ENCODE data around the gene BMP10.

BMP10 gene

GRCh38 chr2:68831686-68832232 is 39.4 kb downstream of the BMP10 start:
- Histone ChIP-seq H3K4me1 (ENCODE audit: insufficient read depth, low read length) (peaks cover 40% of the 10 kb centered on the region), H3K27me3 (ENCODE audit: control insufficient read depth in 1 of 2, insufficient read depth in 2 of 2, low read length in 2 of 2) (no peaks in the 10 kb centered on the region), H3K9ac (ENCODE audit: low read length) (no peak overlapping the region), H3K4me3 (ENCODE audit: low read depth in 1 of 2, low read length in 2 of 2) (no peak overlapping the region), H3K27ac (ENCODE audit: low read depth, low read length) (peak overlapping the region; percentile 25), H3K36me3 (ENCODE audit: insufficient read depth, low read length) (no peaks in the 10 kb centered on the region), H3K9me3 (ENCODE audit: low read length) (no peaks in the 10 kb centered on the region)

- Histone ChIP-seq H3K27me3 (ENCODE audit: control insufficient read depth in 1 of 2, insufficient read depth in 2 of 2, low read length in 2 of 2) (no peaks in the 10 kb centered on the region), H3K27ac (ENCODE audit: low read depth, low read length) (peak overlapping the region; percentile 27), H3K4me3 (ENCODE audit: low read depth in 1 of 2, low read length in 2 of 2) (no peak overlapping the region), H3K4me1 (ENCODE audit: insufficient read depth, low read length) (peaks cover 40% of the 10 kb centered on the region), H3K36me3 (ENCODE audit: insufficient read depth, low read length) (no peaks in the 10 kb centered on the region), H3K9me3 (ENCODE audit: low read length) (no peaks in the 10 kb centered on the region), H3K9ac (ENCODE audit: low read length) (no peak overlapping the region)
These were observed 41.4 kb downstream of the BMP10 start for GRCh38 chr2:68829749-68830148.

- no peak overlapping the region for H3K4me3 ChIP-seq (ENCODE audit: low read depth in 1 of 2, low read length in 2 of 2)
- peak overlapping the region; percentile 70 for H3K27ac ChIP-seq (ENCODE audit: low read depth, low read length)
- H3K9me3 ChIP-seq (ENCODE audit: low read length): no peaks in the 10 kb centered on the region
- H3K4me1 ChIP-seq (ENCODE audit: insufficient read depth, low read length): peaks cover 40% of the 10 kb centered on the region
- H3K9ac ChIP-seq (ENCODE audit: low read length): no peak overlapping the region
- H3K27me3 ChIP-seq (ENCODE audit: control insufficient read depth in 1 of 2, insufficient read depth in 2 of 2, low read length in 2 of 2): no peaks in the 10 kb centered on the region
- H3K36me3 ChIP-seq (ENCODE audit: insufficient read depth, low read length): no peaks in the 10 kb centered on the region
These were observed 42.1 kb downstream of the BMP10 start for GRCh38 chr2:68828887-68829708.

- Histone ChIP-seq H3K27me3 (ENCODE audit: control insufficient read depth in 1 of 2, insufficient read depth in 2 of 2, low read length in 2 of 2) (no peaks in the 10 kb centered on the region), H3K4me1 (ENCODE audit: insufficient read depth, low read length) (peaks cover 35% of the 10 kb centered on the region), H3K27ac (ENCODE audit: low read depth, low read length) (no peak overlapping the region), H3K4me3 (ENCODE audit: low read depth in 1 of 2, low read length in 2 of 2) (no peak overlapping the region), H3K9ac (ENCODE audit: low read length) (no peak overlapping the region), H3K36me3 (ENCODE audit: insufficient read depth, low read length) (no peaks in the 10 kb centered on the region), H3K9me3 (ENCODE audit: low read length) (no peaks in the 10 kb centered on the region)
These were observed 43.5 kb downstream of the BMP10 start for GRCh38 chr2:68827666-68828065.

- H3K9ac ChIP-seq (ENCODE audit: low read length): no peak overlapping the region
- no peaks in the 10 kb centered on the region for H3K27me3 ChIP-seq (ENCODE audit: control insufficient read depth in 1 of 2, insufficient read depth in 2 of 2, low read length in 2 of 2)
- no peak overlapping the region for H3K27ac ChIP-seq (ENCODE audit: low read depth, low read length)
- no peaks in the 10 kb centered on the region for H3K36me3 ChIP-seq (ENCODE audit: insufficient read depth, low read length)
- H3K4me1 ChIP-seq (ENCODE audit: insufficient read depth, low read length): peaks cover 18% of the 10 kb centered on the region
- no peak overlapping the region for H3K4me3 ChIP-seq (ENCODE audit: low read depth in 1 of 2, low read length in 2 of 2)
- H3K9me3 ChIP-seq (ENCODE audit: low read length): no peaks in the 10 kb centered on the region
These were observed 45.3 kb downstream of the BMP10 start for GRCh38 chr2:68825866-68826265.

- Histone ChIP-seq H3K9me3 (ENCODE audit: low read length) (no peaks in the 10 kb centered on the region), H3K4me3 (ENCODE audit: low read depth in 1 of 2, low read length in 2 of 2) (no peak overlapping the region), H3K4me1 (ENCODE audit: insufficient read depth, low read length) (peaks cover 18% of the 10 kb centered on the region), H3K27me3 (ENCODE audit: control insufficient read depth in 1 of 2, insufficient read depth in 2 of 2, low read length in 2 of 2) (no peaks in the 10 kb centered on the region), H3K9ac (ENCODE audit: low read length) (no peak overlapping the region), H3K36me3 (ENCODE audit: insufficient read depth, low read length) (no peaks in the 10 kb centered on the region), H3K27ac (ENCODE audit: low read depth, low read length) (no peak overlapping the region)
These were observed 46.4 kb downstream of the BMP10 start for GRCh38 chr2:68824831-68825230.

GRCh38 chr2:68822207-68822872 is 48.9 kb downstream of the BMP10 start:
- Histone ChIP-seq H3K9me3 (ENCODE audit: low read length) (no peaks in the 10 kb centered on the region), H3K9ac (ENCODE audit: low read length) (no peak overlapping the region), H3K4me3 (ENCODE audit: low read depth in 1 of 2, low read length in 2 of 2) (no peak overlapping the region), H3K27me3 (ENCODE audit: control insufficient read depth in 1 of 2, insufficient read depth in 2 of 2, low read length in 2 of 2) (no peaks in the 10 kb centered on the region), H3K36me3 (ENCODE audit: insufficient read depth, low read length) (peaks cover 5% of the 10 kb centered on the region), H3K4me1 (ENCODE audit: insufficient read depth, low read length) (no peaks in the 10 kb centered on the region), H3K27ac (ENCODE audit: low read depth, low read length) (no peak overlapping the region)

GRCh38 chr2:68819556-68819955 is 51.6 kb downstream of the BMP10 start:
- no peak overlapping the region for H3K9ac ChIP-seq (ENCODE audit: low read length)
- H3K4me3 ChIP-seq (ENCODE audit: low read depth in 1 of 2, low read length in 2 of 2): no peak overlapping the region
- H3K9me3 ChIP-seq (ENCODE audit: low read length): no peaks in the 10 kb centered on the region
- no peaks in the 10 kb centered on the region for H3K27me3 ChIP-seq (ENCODE audit: control insufficient read depth in 1 of 2, insufficient read depth in 2 of 2, low read length in 2 of 2)
- H3K27ac ChIP-seq (ENCODE audit: low read depth, low read length): no peak overlapping the region
- H3K4me1 ChIP-seq (ENCODE audit: insufficient read depth, low read length): no peaks in the 10 kb centered on the region
- H3K36me3 ChIP-seq (ENCODE audit: insufficient read depth, low read length): peaks cover 5% of the 10 kb centered on the region

GRCh38 chr2:68817306-68817705 is 53.9 kb downstream of the BMP10 start:
- H3K4me3 ChIP-seq (ENCODE audit: low read depth in 1 of 2, low read length in 2 of 2): no peak overlapping the region
- peaks cover 5% of the 10 kb centered on the region for H3K36me3 ChIP-seq (ENCODE audit: insufficient read depth, low read length)
- no peaks in the 10 kb centered on the region for H3K4me1 ChIP-seq (ENCODE audit: insufficient read depth, low read length)
- H3K9me3 ChIP-seq (ENCODE audit: low read length): no peaks in the 10 kb centered on the region
- no peak overlapping the region for H3K9ac ChIP-seq (ENCODE audit: low read length)
- no peaks in the 10 kb centered on the region for H3K27me3 ChIP-seq (ENCODE audit: control insufficient read depth in 1 of 2, insufficient read depth in 2 of 2, low read length in 2 of 2)
- no peak overlapping the region for H3K27ac ChIP-seq (ENCODE audit: low read depth, low read length)
